Mucosa of gallbladder (tissue), 1 donor: ENCODE results near the gene NKAIN2. TPM values are rescaled to one million over a fixed set of nuclear protein-coding genes. Genes with fewer than 3 reads are reported as not detected.
A peak's percentile ranks its signal among the peaks of the same experiment; 100 is the strongest.
"Not testable (repeated sequence)": the region's sequence is repeated elsewhere in the genome, so short reads cannot be mapped to it uniquely, and the experiment has no call there.

Experiments
- DNase-seq: peaks from one replicate; pipeline ENCODE4 v3.0.0-alpha.2; 2020; ENCODE audit warnings: low spot score
- total RNA-seq: library from RNA; stranded (reverse); gene quantifications from one replicate; pipeline ENCODE4 v1.2.1, GENCODE V29; 2021
- donor health status: DM: no; HTN: no; CAD: no.

Gene NKAIN2
- total RNA-seq, 1 donor from 2014 or later = 0.29 TPM

- no peak for DNase-seq
These were observed 691.4 kb downstream of the NKAIN2 start for GRCh38 chr6:124494956-124495664.

- DNase-seq = no peak
These were observed 692.1 kb downstream of the NKAIN2 start for GRCh38 chr6:124495665-124496190.

GRCh38 chr6:124496334-124496733, 692.7 kb downstream of the NKAIN2 start:
- DNase-seq = no peak

GRCh38 chr6:124512431-124512830, 708.8 kb downstream of the NKAIN2 start:
- DNase-seq = no peak

GRCh38 chr6:124517339-124517738, 713.7 kb downstream of the NKAIN2 start:
- no peak for DNase-seq

GRCh38 chr6:124520514-124520913, 716.8 kb downstream of the NKAIN2 start:
- no peak for DNase-seq

- DNase-seq = no peak
These were observed 718.7 kb downstream of the NKAIN2 start for GRCh38 chr6:124522335-124522734.

- DNase-seq = no peak
These were observed 721.0 kb downstream of the NKAIN2 start for GRCh38 chr6:124524491-124525200.

GRCh38 chr6:124530926-124531325, 727.3 kb downstream of the NKAIN2 start:
- no peak for DNase-seq

- DNase-seq = no peak
These were observed 731.6 kb downstream of the NKAIN2 start for GRCh38 chr6:124535299-124535698.

- DNase-seq = peak; percentile 17
These were observed 732.1 kb downstream of the NKAIN2 start for GRCh38 chr6:124535746-124536145.

- DNase-seq = no peak
These were observed 732.6 kb downstream of the NKAIN2 start for GRCh38 chr6:124536157-124536841.

GRCh38 chr6:124536842-124537191, 733.2 kb downstream of the NKAIN2 start:
- no peak for DNase-seq

- no peak for DNase-seq
These were observed 735.4 kb downstream of the NKAIN2 start for GRCh38 chr6:124539096-124539495.

GRCh38 chr6:124541573-124541972, 737.9 kb downstream of the NKAIN2 start:
- DNase-seq = no peak

GRCh38 chr6:124546601-124547000, 742.9 kb downstream of the NKAIN2 start:
- DNase-seq = no peak

GRCh38 chr6:124551711-124552233, 748.1 kb downstream of the NKAIN2 start:
- no peak for DNase-seq

- no peak for DNase-seq
These were observed 754.2 kb downstream of the NKAIN2 start for GRCh38 chr6:124557873-124558272.

GRCh38 chr6:124560078-124560477, 756.4 kb downstream of the NKAIN2 start:
- DNase-seq = not testable (repeated sequence)

- DNase-seq = no peak
These were observed 757.4 kb downstream of the NKAIN2 start for GRCh38 chr6:124560873-124561567.

GRCh38 chr6:124561635-124562130, 758.0 kb downstream of the NKAIN2 start:
- no peak for DNase-seq
